ENCODE results near the gene MSX1. TPM values are rescaled to one million over a fixed set of nuclear protein-coding genes. Genes with fewer than 3 reads are reported as not detected.

MSX1 gene
- under 0.01 and 0.26 TPM in 2 replicates for total RNA-seq

DNA sequence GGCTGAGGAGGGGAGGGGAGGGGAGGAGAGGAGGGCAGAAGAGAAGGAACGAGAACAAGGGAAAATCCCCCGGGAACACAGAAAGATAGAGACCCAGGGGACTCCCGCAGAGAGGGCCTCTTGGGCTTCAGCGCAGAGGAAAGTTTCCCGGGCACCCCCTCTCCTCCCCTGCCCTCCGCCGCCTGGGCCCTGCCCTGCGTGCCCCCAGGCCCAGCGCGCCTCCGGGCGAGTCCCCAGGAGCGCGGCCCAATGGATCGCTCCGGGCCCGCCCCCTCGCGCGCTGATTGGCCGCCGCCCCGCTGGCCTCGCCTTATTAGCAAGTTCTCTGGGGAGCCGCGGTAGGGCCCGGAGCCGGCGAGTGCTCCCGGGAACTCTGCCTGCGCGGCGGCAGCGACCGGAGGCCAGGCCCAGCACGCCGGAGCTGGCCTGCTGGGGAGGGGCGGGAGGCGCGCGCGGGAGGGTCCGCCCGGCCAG lies at the start of gene MSX1:
TSS of gene MSX1 (plus strand) at position 341 of the 474 bp plus-strand sequence. CDS start 235 bp downstream, outside the sequence.
- DNase-seq (ENCODE audit: low read depth) (peak; percentile 10), FAIRE-seq (no peak)
- no peak within 1 kb of the TSS for H3K4me3 ChIP-seq (ENCODE audit: low read depth, low read length)
- no peak for TF ChIP-seq CTCF (IDR thresholded peaks at IDR 0.05; ENCODE audit: insufficient read depth, low read length, severe bottlenecking)
- peaks cover 74% of the 10 kb centered on the region for H3K27me3 ChIP-seq (ENCODE audit: control insufficient read depth, insufficient read depth, low read length)
- H3K36me3 ChIP-seq (ENCODE audit: control insufficient read depth, insufficient read depth, low read length): no peaks in the 10 kb centered on the region

- DNase-seq (ENCODE audit: low read depth) (no peak), FAIRE-seq (no peak)
- TF ChIP-seq CTCF (IDR thresholded peaks at IDR 0.05; ENCODE audit: insufficient read depth, low read length, severe bottlenecking): no peak
Measured at GRCh38 chr4:4810092-4810774, 49.2 kb upstream of the MSX1 start.

GRCh38 chr4:4810778-4811177 lies 48.7 kb upstream of the MSX1 start:
- Histone ChIP-seq H3K4me3 (ENCODE audit: low read depth, low read length) (no peak overlapping the region), H3K36me3 (ENCODE audit: control insufficient read depth, insufficient read depth, low read length) (no peaks in the 10 kb centered on the region), H3K27me3 (ENCODE audit: control insufficient read depth, insufficient read depth, low read length) (no peaks in the 10 kb centered on the region)
- TF ChIP-seq CTCF (IDR thresholded peaks at IDR 0.05; ENCODE audit: insufficient read depth, low read length, severe bottlenecking): no peak
- FAIRE-seq: no peak
- DNase-seq (ENCODE audit: low read depth): no peak

More at GRCh38 chr4:4810092-4810774, 49.2 kb upstream of the MSX1 start:
- Histone ChIP-seq H3K36me3 (ENCODE audit: control insufficient read depth, insufficient read depth, low read length) (no peaks in the 10 kb centered on the region), H3K27me3 (ENCODE audit: control insufficient read depth, insufficient read depth, low read length) (no peaks in the 10 kb centered on the region), H3K4me3 (ENCODE audit: low read depth, low read length) (no peak overlapping the region)

GRCh38 chr4:4812145-4812794 lies 47.2 kb upstream of the MSX1 start:
- H3K4me3 ChIP-seq (ENCODE audit: low read depth, low read length): no peak overlapping the region
- no peaks in the 10 kb centered on the region for H3K27me3 ChIP-seq (ENCODE audit: control insufficient read depth, insufficient read depth, low read length)
- FAIRE-seq (no peak), DNase-seq (ENCODE audit: low read depth) (no peak)
- TF ChIP-seq CTCF (IDR thresholded peaks at IDR 0.05; ENCODE audit: insufficient read depth, low read length, severe bottlenecking): no peak
- H3K36me3 ChIP-seq (ENCODE audit: control insufficient read depth, insufficient read depth, low read length): no peaks in the 10 kb centered on the region

- no peak for TF ChIP-seq CTCF (IDR thresholded peaks at IDR 0.05; ENCODE audit: insufficient read depth, low read length, severe bottlenecking)
- Histone ChIP-seq H3K36me3 (ENCODE audit: control insufficient read depth, insufficient read depth, low read length) (no peaks in the 10 kb centered on the region), H3K4me3 (ENCODE audit: low read depth, low read length) (no peak overlapping the region), H3K27me3 (ENCODE audit: control insufficient read depth, insufficient read depth, low read length) (no peaks in the 10 kb centered on the region)
- no peak for FAIRE-seq
- DNase-seq (ENCODE audit: low read depth): no peak
Measured at GRCh38 chr4:4818415-4819212, 40.9 kb upstream of the MSX1 start.
